HCT116 (cell line): ENCODE measurements around the gene POFUT2. TPM values are rescaled to one million over a fixed set of nuclear protein-coding genes. Genes with fewer than 3 reads are reported as not detected.

Experiments
- ATAC-seq: fragments of 200-7000 bp; cut with Tn5 transposase; 2 replicates; pipeline ENCODE4 v1.9.1; 2020; ENCODE audit warnings: mild to moderate bottlenecking, moderate library complexity
- BruUV-seq: library from RNA; stranded (reverse); fragments of 400-500 nt; replicated peaks from 2 replicates; lab custom pipeline; 2021; lab: Mats Ljungman, UMichigan
- CTCF ChIA-PET: fragments of 300-600 bp; sonication (Branson Sonifier 250); formaldehyde crosslinking; loops from one replicate; lab custom pipeline; 2021; ENCODE audit warnings: antibody characterized with exemption; lab: Charles Lee
- POLR2A ChIA-PET: fragments of 300-600, 350-600 bp; sonication (Branson Sonifier 250); formaldehyde crosslinking; loops from one replicate; lab custom pipeline; 2021; ENCODE audit warnings: antibody characterized with exemption; lab: Charles Lee
- RAD21 ChIA-PET, 2 experiments: fragments of 300-600 bp; sonication (Branson Sonifier 250); formaldehyde crosslinking; loops; one replicate each; lab custom pipeline; 2023; ENCODE audit warnings: low total read pairs in 2 of 2; ENCODE audit not compliant: uncharacterized antibody in 2 of 2, unreplicated experiment in 2 of 2, low non-redundant PET in 1 of 2; lab: Charles Lee
- DNase-seq: peaks from one replicate; pipeline ENCODE4 v3.0.0-alpha.2; 2010; ENCODE audit warnings: low read depth, low spot score
- H2AFZ ChIP-seq: fragments of 200-600 bp; shearing (Covaris generic), sonication (generic); 2 replicates; pipeline ENCODE4 v1.6.1; 2017; ENCODE audit warnings: low read depth, mixed run types, mixed read lengths, antibody characterized with exemption, low read length; ENCODE audit not compliant: poor library complexity, severe bottlenecking
- H3K27ac ChIP-seq: 2 replicates; pipeline ENCODE4 v1.5.1; 2012; ENCODE audit warnings: low read depth, low read length
- H3K27me3 ChIP-seq: fragments of 200-600 bp; sonication (generic); 2 replicates; pipeline ENCODE4 v1.6.1; 2016; ENCODE audit warnings: mixed run types, low read length, mixed read lengths; ENCODE audit not compliant: insufficient read depth
- H3K36me3 ChIP-seq, 2 experiments: fragments of 200-500 bp in 1 of 2; fragments of 200-600 bp in 1 of 2; sonication (Bioruptor generic) in 1 of 2; sonication (generic) in 1 of 2; 2 replicates each; pipeline versions ENCODE4 v1.5.1 to v1.6.1; 2014 to 2016; ENCODE audit warnings: low read length in 2 of 2, inconsistent platforms in 1 of 2, mixed read lengths in 1 of 2, mixed run types in 1 of 2; ENCODE audit not compliant: insufficient read depth in 2 of 2, control insufficient read depth in 1 of 2
- H3K4me1 ChIP-seq, 2 experiments: fragments of 200-600 bp in 1 of 2; sonication (generic) in 1 of 2; 2 replicates each; pipeline versions ENCODE4 v1.5.1 to v1.6.1; 2012 to 2017; ENCODE audit warnings: low read length in 2 of 2, inconsistent platforms in 1 of 2, mild to moderate bottlenecking in 1 of 2, mixed read lengths in 1 of 2, mixed run types in 1 of 2, moderate library complexity in 1 of 2; ENCODE audit not compliant: insufficient read depth in 2 of 2, control insufficient read depth in 1 of 2
- H3K4me2 ChIP-seq: fragments of 200-600 bp; sonication (generic); 2 replicates; pipeline ENCODE4 v1.6.1; 2017; ENCODE audit warnings: mixed run types, low read length, mixed read lengths
- H3K4me3 ChIP-seq, 2 experiments: fragments of 200-600 bp in 1 of 2; sonication (generic) in 1 of 2; replicated peaks in 1 of 2; 2 replicates each; pipeline ENCODE4 v1.5.1; 2011 to 2016; ENCODE audit warnings: low read length in 2 of 2, control low read depth in 1 of 2, low read depth in 1 of 2, mild to moderate bottlenecking in 1 of 2, mixed read lengths in 1 of 2, mixed run types in 1 of 2
- H3K79me2 ChIP-seq: fragments of 200-600 bp; sonication (generic); 2 replicates; pipeline ENCODE4 v1.6.1; 2017; ENCODE audit warnings: mild to moderate bottlenecking, mixed run types, low read length, moderate library complexity, mixed read lengths; ENCODE audit not compliant: insufficient read depth
- H3K9ac ChIP-seq: fragments of 200-600 bp; sonication (generic); 2 replicates; pipeline ENCODE4 v1.6.1; 2016; ENCODE audit warnings: low read length, mixed read lengths
- H3K9me2 ChIP-seq: fragments of 200-600 bp; sonication (generic), shearing (Covaris generic); 2 replicates; pipeline ENCODE4 v1.6.1; 2017; ENCODE audit warnings: mixed run types, mild to moderate bottlenecking, moderate library complexity; ENCODE audit not compliant: insufficient read depth
- H3K9me3 ChIP-seq, 2 experiments: fragments of 200-500 bp in 1 of 2; fragments of 200-600 bp in 1 of 2; sonication (Bioruptor generic) in 1 of 2; sonication (generic) in 1 of 2; 2 replicates each; pipeline ENCODE4 v1.6.1; 2014 to 2017; ENCODE audit warnings: low read length in 2 of 2, mixed read lengths in 2 of 2, inconsistent platforms in 1 of 2, low read depth in 1 of 2, mild to moderate bottlenecking in 1 of 2, mixed run types in 1 of 2, moderate library complexity in 1 of 2; ENCODE audit not compliant: control insufficient read depth in 1 of 2, insufficient read depth in 1 of 2
- H4K20me1 ChIP-seq: fragments of 200-600 bp; sonication (generic), shearing (Covaris generic); 2 replicates; pipeline ENCODE4 v1.6.1; 2017; ENCODE audit warnings: mixed run types, mild to moderate bottlenecking, moderate library complexity; ENCODE audit not compliant: insufficient read depth
- ATF3 ChIP-seq: IDR thresholded peaks from 2 replicates; pipeline ENCODE4 v1.6.1; 2012
- CBX3 ChIP-seq: IDR thresholded peaks from 2 replicates; pipeline ENCODE4 v1.6.1; 2012; ENCODE audit warnings: low read depth
- CEBPB ChIP-seq: IDR thresholded peaks from 2 replicates; pipeline ENCODE4 v1.6.1; 2012; ENCODE audit warnings: low read depth
- CTCF ChIP-seq, 3 experiments: fragments of 200-600 bp in 1 of 3; sonication (generic) in 1 of 3; IDR thresholded peaks in 2 of 3; conservative IDR thresholded peaks in 1 of 3; 2 replicates each; pipeline ENCODE4 v1.5.1; 2012 to 2017; ENCODE audit warnings: low read depth in 2 of 3, low read length in 2 of 3, antibody characterized with exemption in 1 of 3, borderline replicate concordance in 1 of 3, control low read depth in 1 of 3, mild to moderate bottlenecking in 1 of 3, mixed read lengths in 1 of 3, mixed run types in 1 of 3, moderate library complexity in 1 of 3; ENCODE audit not compliant: insufficient read depth in 1 of 3
- EGR1 ChIP-seq: IDR thresholded peaks from 2 replicates; pipeline ENCODE4 v1.6.1; 2012; ENCODE audit warnings: low read depth
- ELF1 ChIP-seq: IDR thresholded peaks from 2 replicates; pipeline ENCODE4 v1.6.1; 2012; ENCODE audit warnings: low read depth, borderline replicate concordance
- EZH2 ChIP-seq: fragments of 200-600 bp; sonication (generic); IDR thresholded peaks from 2 replicates; pipeline ENCODE4 v1.6.1; 2017; ENCODE audit warnings: antibody characterized with exemption, mixed run types
- FOSL1 ChIP-seq: IDR thresholded peaks from 2 replicates; pipeline ENCODE4 v1.6.1; 2012; ENCODE audit warnings: low read depth
- JUND ChIP-seq: IDR thresholded peaks from 2 replicates; pipeline ENCODE4 v1.6.1; 2012
- POLR2A ChIP-seq: IDR thresholded peaks from 2 replicates; pipeline ENCODE4 v1.7.0; 2011; ENCODE audit warnings: borderline replicate concordance; ENCODE audit not compliant: insufficient read depth, insufficient read length; ENCODE audit errors: extremely low read depth
- RAD21 ChIP-seq: IDR thresholded peaks from 2 replicates; pipeline ENCODE4 v1.6.1; 2012; ENCODE audit warnings: low read depth, mild to moderate bottlenecking
- REST ChIP-seq: IDR thresholded peaks from 2 replicates; pipeline ENCODE4 v1.6.1; 2012; ENCODE audit warnings: low read depth
- SIN3A ChIP-seq: IDR thresholded peaks from 2 replicates; pipeline ENCODE4 v1.6.1; 2012; ENCODE audit warnings: low read depth
- SP1 ChIP-seq: IDR thresholded peaks from 2 replicates; pipeline ENCODE4 v1.6.1; 2012; ENCODE audit warnings: low read depth
- SRF ChIP-seq: IDR thresholded peaks from 2 replicates; pipeline ENCODE4 v1.6.1; 2012; ENCODE audit warnings: low read depth
- TCF7L2 ChIP-seq: IDR thresholded peaks from 2 replicates; pipeline ENCODE4 v1.7.0; 2011; ENCODE audit warnings: borderline replicate concordance, inconsistent platforms; ENCODE audit not compliant: insufficient read depth, insufficient read length; ENCODE audit errors: extremely low read depth
- YY1 ChIP-seq: IDR thresholded peaks from 2 replicates; pipeline ENCODE4 v1.6.1; 2011; ENCODE audit warnings: low read length, low read depth, moderate library complexity, mild to moderate bottlenecking; ENCODE audit not compliant: insufficient replicate concordance; ENCODE audit errors: extremely low read depth
- ZBTB33 ChIP-seq: IDR thresholded peaks from 2 replicates; pipeline ENCODE4 v1.6.1; 2011; ENCODE audit warnings: mild to moderate bottlenecking, low read length, moderate library complexity; ENCODE audit not compliant: insufficient replicate concordance; ENCODE audit errors: extremely low read depth
- ZFX ChIP-seq: fragments of 450-650 bp; IDR thresholded peaks from 2 replicates; pipeline ENCODE4 v1.6.1; 2017
- ZNF274 ChIP-seq: fragments of 200-500 bp; sonication (Bioruptor generic); IDR thresholded peaks from 2 replicates; pipeline ENCODE4 v1.6.1; 2014; ENCODE audit warnings: mild to moderate bottlenecking, low read depth, low read length, inconsistent platforms
- intact Hi-C: fragments of 100-400 bp; cut with micrococcal nuclease; formaldehyde crosslinking; loops from 2 replicates; pipeline ENCODE4 v1.10.0; 2022
- total RNA-seq: library from RNA; stranded (reverse); gene quantifications from one replicate; pipeline ENCODE4 v1.2.1, GENCODE V29; 2021; ENCODE audit not compliant: unreplicated experiment

POFUT2 gene
- total RNA-seq, 1 experiment from 2014 or later = 20.5 TPM

GRCh38 chr21:45283611-45284455, 3.9 kb downstream of the POFUT2 start:
- no peaks in the 10 kb centered on the region for H4K20me1 ChIP-seq
- intact Hi-C loops = no loop called here
- no peak overlapping the region for H3K27ac ChIP-seq
- peaks cover 0 to 20% of the 10 kb centered on the region in 2 experiments; a peak in 3 of 4 replicates for H3K36me3 ChIP-seq
- DNase-seq (no peak), ATAC-seq (no peak)
- ChIA-PET RAD21 (no interaction called here), CTCF (no interaction called here), POLR2A (no interaction called here)
- no TSS peak for BruUV-seq
- peaks cover 3 to 5% of the 10 kb centered on the region in 2 experiments; a peak in 3 of 4 replicates for H3K4me1 ChIP-seq
- H3K9me3 ChIP-seq = no peaks in the 10 kb centered on the region
- H2AFZ ChIP-seq = no peak overlapping the region
- no peak overlapping the region for H3K4me3 ChIP-seq
- no peak overlapping the region for H3K9ac ChIP-seq
- H3K9me2 ChIP-seq = no peaks in the 10 kb centered on the region
- H3K79me2 ChIP-seq = peaks cover 12% of the 10 kb centered on the region
- no peak for TF ChIP-seq TCF7L2
- TF ChIP-seq CBX3 = no peak
- TF ChIP-seq JUND = no peak
- no peak for TF ChIP-seq CTCF (IDR thresholded peaks at IDR 0.05 in 2 of 3, conservative IDR thresholded peaks at IDR 0.05 in 1 of 3; ENCODE audit: borderline replicate concordance in 1 of 3, insufficient read depth in 1 of 3, low read depth in 2 of 3, low read length in 2 of 3)
- no peak for TF ChIP-seq FOSL1
- TF ChIP-seq SP1 = no peak
- no peak for TF ChIP-seq ZNF274
- TF ChIP-seq ZFX = no peak
- TF ChIP-seq SIN3A = no peak
- TF ChIP-seq POLR2A = no peak
- no peak for TF ChIP-seq EZH2
- no peak for TF ChIP-seq YY1
- no peak for TF ChIP-seq SRF
- no peak for TF ChIP-seq ATF3
- TF ChIP-seq CEBPB = no peak
- TF ChIP-seq REST = no peak
- TF ChIP-seq RAD21 = no peak
- no peak for TF ChIP-seq ZBTB33
- no peak for TF ChIP-seq ELF1
- TF ChIP-seq EGR1 = no peak
- H3K4me2 ChIP-seq = no peak overlapping the region
- H3K27me3 ChIP-seq = no peaks in the 10 kb centered on the region
